Fibroblast of skin of scalp (primary cell): ENCODE measurements around the gene ICOS.
"Not testable (repeated sequence)": the region's sequence is repeated elsewhere in the genome, so short reads cannot be mapped to it uniquely, and the experiment has no call there.

Experiments
- DNase-seq: peaks from one replicate; pipeline ENCODE4 v3.0.0-alpha.2; 2013

The ICOS gene

GRCh38 chr2:203918264-203918663 lies 18.3 kb upstream of the ICOS start:
- no peak for DNase-seq

GRCh38 chr2:203918839-203919238 lies 17.7 kb upstream of the ICOS start:
- no peak for DNase-seq

GRCh38 chr2:203925512-203926158 lies 10.9 kb upstream of the ICOS start:
- no peak for DNase-seq

- DNase-seq, result peak; percentile 21
These were observed 7.7 kb upstream of the ICOS start for GRCh38 chr2:203928849-203929248.

GRCh38 chr2:203931262-203931661 lies 5.3 kb upstream of the ICOS start:
- not testable (repeated sequence) for DNase-seq

- peak; percentile 8 for DNase-seq
These were observed 2.5 kb upstream of the ICOS start for GRCh38 chr2:203934041-203934492.

DNA sequence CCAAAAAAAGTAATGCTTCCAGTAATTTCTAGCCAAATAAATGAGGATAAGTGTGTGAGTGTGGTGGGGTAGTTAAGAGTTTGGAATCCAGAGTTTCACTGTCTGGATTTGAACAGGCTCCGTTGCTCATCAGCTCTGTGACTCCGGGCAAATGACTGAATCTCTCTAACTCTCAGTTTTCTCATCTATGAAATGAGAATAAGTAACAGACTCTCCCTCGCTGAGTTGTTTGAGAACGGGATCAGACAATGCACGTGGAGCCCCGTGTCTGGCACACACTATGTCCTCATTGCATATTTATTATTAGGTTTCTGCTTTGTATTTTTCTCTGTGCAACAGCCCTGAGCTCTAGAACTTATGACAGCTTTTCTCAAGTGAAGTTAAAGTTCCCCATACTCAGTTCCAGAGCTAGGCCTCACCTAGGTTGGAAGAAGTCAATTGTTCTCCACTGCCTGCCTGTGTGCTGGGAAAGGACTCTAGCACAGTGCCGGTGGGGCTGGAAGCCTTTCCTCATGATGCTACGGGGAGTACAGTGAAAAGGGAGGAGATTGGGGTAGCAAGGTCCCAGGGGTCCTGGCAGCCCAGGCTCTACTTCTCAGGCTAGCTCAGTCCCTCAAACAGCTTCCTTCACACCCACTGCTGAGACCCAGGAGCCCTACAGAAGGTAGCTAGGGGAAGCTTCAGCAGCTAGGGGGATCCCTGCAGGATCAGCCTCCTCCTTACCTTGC lies 1.7 kb upstream of the ICOS start:
- no peak for DNase-seq

GRCh38 chr2:203935568-203935967 lies 995 bp upstream of the ICOS start:
- no peak for DNase-seq

- no peak for DNase-seq
These were observed 386 bp downstream of the ICOS start for GRCh38 chr2:203936949-203937348.

DNA sequence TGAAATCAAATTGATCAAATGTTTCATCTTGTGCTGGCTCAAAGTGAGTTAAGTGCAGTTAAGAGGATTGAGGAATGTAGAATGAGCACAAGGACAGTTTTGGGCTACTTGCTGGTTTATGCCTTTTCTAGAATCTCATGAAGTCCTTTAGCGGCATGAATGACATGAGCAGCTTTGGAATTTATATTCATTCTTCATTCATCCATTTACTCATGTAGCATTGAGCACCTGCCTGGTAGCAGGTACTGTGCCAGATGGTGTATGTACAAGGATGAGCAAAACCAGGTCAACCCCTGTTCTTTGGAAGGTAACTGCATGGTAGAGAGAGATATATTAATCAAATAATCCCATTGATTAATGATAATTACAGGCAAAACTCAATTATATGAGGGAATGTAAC lies 1.2 kb downstream of the ICOS start:
- DNase-seq, result no peak

- no peak for DNase-seq
These were observed 3.5 kb downstream of the ICOS start for GRCh38 chr2:203940039-203940438.

DNA sequence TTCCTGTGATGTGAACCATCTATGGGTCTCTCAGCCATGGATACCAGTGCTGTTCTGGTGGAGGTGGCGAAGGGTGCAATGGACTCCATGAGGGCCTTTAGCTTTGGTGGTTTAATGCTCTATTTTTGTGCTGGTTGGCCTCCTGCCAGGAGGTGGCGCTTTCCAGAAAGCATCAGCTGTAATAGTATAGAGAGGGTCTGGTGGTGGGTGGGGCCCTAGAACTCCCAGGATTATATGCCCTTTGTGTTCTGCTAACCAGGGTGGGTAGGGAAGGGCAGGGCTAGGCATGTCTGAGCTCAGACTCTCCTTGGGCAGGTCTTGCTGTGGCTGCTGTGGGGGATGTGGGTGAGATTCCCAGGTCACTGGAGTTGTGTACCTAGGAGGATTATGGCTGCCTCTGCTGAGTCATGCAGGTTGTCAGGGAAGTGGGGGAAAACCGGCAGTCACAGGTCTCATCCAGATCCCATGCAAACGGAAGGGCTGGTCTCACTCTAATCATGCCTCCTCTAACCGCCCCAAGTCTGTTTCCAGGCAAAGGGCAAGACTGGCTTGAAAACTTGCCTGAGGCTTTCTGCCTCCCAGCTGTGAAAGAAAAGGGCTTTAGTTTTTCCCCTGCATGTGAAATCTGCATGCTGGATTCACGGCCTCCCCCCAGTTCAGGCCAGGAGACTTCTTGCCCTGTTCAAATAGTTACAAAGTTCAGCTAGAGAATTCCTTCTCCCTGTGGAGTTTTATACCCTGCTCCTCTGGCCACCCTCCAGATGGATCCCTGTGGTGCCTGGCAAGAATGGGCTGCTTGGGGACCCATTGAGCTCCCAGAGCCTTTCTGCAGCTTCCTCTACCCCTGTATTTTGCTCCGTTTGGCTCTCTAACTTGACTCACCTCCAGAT lies 7.2 kb downstream of the ICOS start:
- not testable (repeated sequence) for DNase-seq

DNA sequence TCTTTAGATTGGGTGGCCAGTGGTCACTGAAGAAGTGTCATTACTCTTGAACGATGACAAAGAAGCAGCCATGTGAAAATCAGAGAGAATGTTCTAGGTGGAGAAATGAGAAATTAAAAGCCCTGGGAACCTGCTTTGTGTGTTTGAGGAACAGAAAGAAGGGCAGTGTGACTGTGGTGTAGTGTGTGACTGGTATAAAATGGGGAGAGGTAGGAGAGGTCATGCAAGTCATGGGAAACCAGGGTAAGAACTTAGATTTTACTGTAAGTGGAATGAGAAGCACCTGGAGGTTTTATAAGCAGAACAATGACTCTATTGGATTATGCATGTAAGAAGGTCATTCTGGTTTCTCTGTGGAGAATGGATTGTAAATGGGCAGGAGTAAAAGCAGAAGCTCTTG lies 12.2 kb downstream of the ICOS start:
- DNase-seq, result no peak

DNA sequence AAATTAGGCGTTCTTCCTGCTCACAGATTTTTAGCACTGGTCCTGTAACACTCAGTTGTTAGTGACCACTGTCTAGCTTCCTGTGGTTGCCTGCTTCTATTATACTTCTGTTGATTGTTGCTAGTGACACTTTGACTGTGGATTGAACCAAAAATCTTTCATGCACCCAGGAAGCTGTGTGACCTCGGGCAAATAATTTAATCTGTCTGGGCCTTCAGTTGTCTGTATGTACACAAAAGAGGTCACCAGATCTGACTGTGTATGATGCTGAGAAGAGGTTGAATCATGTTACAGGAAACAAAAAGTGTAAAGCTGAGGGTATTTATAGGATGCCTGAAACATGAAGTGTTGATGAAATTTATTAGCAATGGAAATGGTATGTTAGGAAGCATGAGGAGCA lies 12.7 kb downstream of the ICOS start:
- DNase-seq, result peak; percentile 53

- no peak for DNase-seq
These were observed 14.9 kb downstream of the ICOS start for GRCh38 chr2:203951366-203951902.

DNA sequence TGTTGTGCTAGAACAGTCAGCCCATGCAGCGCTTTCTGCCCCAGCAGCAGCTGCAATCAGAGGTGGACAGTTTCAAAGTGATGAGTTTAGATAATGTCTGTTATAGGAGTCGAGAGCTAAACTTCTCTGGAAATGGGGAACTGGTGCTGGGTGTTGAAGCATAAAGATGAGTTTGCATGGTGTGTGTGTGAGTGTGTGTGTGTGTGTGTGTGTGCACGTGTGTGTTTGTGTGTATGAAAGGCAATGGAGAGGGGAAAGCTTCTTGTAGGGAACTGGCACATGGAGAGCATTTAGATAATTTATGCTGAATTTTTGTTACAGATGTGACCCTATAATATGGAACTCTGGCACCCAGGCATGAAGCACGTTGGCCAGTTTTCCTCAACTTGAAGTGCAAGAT lies 22.7 kb downstream of the ICOS start:
- DNase-seq, result no peak

DNA sequence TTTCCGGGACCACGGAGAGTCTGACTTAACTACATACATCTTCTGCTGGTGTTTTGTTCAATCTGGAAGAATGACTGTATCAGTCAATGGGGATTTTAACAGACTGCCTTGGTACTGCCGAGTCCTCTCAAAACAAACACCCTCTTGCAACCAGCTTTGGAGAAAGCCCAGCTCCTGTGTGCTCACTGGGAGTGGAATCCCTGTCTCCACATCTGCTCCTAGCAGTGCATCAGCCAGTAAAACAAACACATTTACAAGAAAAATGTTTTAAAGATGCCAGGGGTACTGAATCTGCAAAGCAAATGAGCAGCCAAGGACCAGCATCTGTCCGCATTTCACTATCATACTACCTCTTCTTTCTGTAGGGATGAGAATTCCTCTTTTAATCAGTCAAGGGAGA lies 23.1 kb downstream of the ICOS start:
- peak; percentile 14 for DNase-seq

DNA sequence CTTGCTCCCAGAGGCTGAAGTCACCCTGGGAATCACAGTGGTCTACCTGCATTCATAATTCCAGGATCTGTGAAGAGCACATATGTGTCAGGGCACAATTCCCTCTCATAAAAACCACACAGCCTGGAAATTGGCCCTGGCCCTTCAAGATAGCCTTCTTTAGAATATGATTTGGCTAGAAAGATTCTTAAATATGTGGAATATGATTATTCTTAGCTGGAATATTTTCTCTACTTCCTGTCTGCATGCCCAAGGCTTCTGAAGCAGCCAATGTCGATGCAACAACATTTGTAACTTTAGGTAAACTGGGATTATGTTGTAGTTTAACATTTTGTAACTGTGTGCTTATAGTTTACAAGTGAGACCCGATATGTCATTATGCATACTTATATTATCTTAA lies 24.2 kb downstream of the ICOS start:
- DNase-seq, result peak; percentile 49

DNA sequence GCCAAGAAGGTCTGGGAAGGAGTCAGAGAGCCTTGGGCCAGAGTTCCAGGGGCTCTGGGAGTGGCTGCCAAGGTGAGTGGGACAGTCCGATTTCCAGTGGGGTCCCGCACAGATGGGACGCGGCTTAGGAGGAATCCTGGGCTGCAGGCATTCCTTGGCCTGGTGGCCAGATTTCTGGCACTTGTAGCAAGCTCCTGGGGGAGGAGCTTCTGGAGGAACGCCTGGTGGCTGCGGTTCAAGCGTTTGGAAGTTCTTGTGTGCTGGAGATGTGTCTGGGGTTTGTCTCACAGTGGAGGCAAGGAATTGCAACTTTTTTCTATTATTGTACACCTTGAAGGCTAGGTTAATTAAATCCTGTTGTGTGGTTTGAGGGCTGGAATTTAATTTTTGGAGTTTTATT lies 28.6 kb downstream of the ICOS start:
- DNase-seq, result not testable (repeated sequence)

DNA sequence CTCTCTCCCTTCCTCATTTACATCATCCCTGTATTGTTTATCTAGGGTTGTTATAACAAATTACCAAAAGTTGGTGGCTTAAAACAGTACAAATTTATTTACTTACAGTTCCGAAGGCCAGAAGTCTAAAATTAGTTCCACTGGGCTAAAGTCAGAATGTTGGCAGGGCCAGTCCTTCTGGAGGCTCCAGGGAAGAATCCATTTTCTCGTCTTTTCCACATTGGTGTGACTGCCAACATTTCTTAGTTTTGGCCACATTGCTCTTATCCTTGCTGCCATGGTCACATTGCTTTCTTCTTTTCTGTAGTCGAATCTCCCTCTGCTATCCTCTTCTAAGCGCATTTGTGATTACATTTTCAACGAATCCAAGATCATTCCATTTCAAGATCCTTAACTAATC lies 34.7 kb downstream of the ICOS start:
- no peak for DNase-seq

DNA sequence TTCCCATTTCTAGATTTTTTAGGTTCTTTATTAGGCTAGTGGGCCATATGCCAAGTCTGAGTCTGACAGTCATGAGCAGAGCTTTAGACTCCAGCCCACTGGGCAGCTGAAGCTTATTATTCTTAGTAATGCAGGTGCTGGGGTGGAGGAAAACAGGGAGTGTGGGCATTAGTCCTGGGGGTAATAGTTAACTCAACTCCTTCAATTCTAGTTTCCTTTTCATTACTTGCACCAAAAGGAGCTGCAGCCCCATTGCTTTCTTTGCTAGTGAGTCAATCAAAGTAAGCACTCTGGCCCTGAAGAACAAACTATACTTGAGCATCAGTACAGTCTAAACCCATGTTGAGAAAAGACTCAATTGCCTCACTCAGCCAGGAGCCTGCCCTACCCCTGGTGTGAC lies 35.5 kb downstream of the ICOS start:
- no peak for DNase-seq

- DNase-seq, result no peak
These were observed 36.4 kb downstream of the ICOS start for GRCh38 chr2:203973000-203973399.

- no peak for DNase-seq
These were observed 37.1 kb downstream of the ICOS start for GRCh38 chr2:203973676-203974075.
